ENCODE results near the gene TBC1D9.

TBC1D9 gene

DNA sequence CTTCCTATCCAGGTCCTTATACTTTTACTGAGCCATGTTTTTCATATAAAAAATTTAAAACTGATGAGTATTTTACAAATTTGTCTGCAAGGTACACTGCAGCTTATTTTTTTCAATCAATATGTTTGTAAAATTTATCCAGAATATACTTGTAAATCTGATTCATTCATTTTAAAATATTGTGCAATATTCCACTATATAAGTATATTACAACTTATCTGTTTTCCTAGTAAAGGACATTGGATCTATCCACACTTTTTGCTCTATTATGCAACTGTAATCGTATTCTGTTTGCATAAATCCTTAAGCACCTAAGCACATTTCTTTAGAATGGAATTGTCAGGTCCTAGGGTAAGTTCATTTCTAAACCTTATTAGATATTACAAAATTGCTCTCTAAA lies 49.5 kb downstream of the TBC1D9 start:
- Histone ChIP-seq H3K4me1 (ENCODE audit: insufficient read depth, low read length, severe bottlenecking) (peaks cover 8% of the 10 kb centered on the region), H3K79me2 (ENCODE audit: insufficient read depth, low read length) (no peaks in the 10 kb centered on the region), H2AFZ (ENCODE audit: low read length) (no peak overlapping the region), H4K20me1 (ENCODE audit: insufficient read depth, low read length) (no peaks in the 10 kb centered on the region), H3K27me3 (ENCODE audit: insufficient read depth, low read length) (no peaks in the 10 kb centered on the region), H3K4me2 (ENCODE audit: low read length) (no peak overlapping the region), H3K9ac (ENCODE audit: low read length) (no peak overlapping the region), H3K4me3 (ENCODE audit: low read depth, low read length, poor library complexity, severe bottlenecking) (no peak overlapping the region), H3K27ac (ENCODE audit: low read depth, low read length, poor library complexity, severe bottlenecking) (no peak overlapping the region), H3K36me3 (ENCODE audit: insufficient read depth, low read length) (no peaks in the 10 kb centered on the region; the same call in 1 of the 2 replicates), H3F3A (ENCODE audit: insufficient read depth, low read length) (no peaks in the 10 kb centered on the region), H3K9me2 (ENCODE audit: low read depth, low read length) (no peaks in the 10 kb centered on the region), H3K9me3 (ENCODE audit: low read length) (no peaks in the 10 kb centered on the region)
- TF ChIP-seq, protein P1, sequence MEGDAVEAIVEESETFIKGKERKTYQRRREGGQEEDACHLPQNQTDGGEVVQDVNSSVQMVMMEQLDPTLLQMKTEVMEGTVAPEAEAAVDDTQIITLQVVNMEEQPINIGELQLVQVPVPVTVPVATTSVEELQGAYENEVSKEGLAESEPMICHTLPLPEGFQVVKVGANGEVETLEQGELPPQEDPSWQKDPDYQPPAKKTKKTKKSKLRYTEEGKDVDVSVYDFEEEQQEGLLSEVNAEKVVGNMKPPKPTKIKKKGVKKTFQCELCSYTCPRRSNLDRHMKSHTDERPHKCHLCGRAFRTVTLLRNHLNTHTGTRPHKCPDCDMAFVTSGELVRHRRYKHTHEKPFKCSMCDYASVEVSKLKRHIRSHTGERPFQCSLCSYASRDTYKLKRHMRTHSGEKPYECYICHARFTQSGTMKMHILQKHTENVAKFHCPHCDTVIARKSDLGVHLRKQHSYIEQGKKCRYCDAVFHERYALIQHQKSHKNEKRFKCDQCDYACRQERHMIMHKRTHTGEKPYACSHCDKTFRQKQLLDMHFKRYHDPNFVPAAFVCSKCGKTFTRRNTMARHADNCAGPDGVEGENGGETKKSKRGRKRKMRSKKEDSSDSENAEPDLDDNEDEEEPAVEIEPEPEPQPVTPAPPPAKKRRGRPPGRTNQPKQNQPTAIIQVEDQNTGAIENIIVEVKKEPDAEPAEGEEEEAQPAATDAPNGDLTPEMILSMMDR (IDR thresholded peaks at IDR 0.05; ENCODE audit: low read length) = no peak
- TF ChIP-seq EZH2 (IDR thresholded peaks at IDR 0.05; ENCODE audit: borderline replicate concordance, low read length) = no peak

DNA sequence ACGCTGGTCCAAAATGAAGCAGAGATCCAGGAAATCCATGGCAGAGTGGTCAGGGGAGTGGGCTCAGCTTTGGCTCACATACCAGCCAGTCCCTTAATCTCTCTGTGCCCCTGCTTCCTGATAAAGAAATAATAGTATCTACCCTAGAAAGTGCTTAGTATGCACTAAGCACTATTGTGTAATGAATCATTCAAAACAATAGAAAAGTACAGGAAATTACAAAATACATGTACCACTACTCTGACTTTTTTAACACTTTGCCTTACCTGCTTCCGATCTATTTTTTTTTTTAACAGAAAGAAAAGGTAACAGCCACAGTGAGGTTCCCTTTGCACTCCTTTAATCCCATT lies 49.9 kb downstream of the TBC1D9 start:
- no peaks in the 10 kb centered on the region for H3F3A ChIP-seq (ENCODE audit: insufficient read depth, low read length)
- H3K4me3 ChIP-seq (ENCODE audit: low read depth, low read length, poor library complexity, severe bottlenecking) = no peak overlapping the region
- no peak for TF ChIP-seq EZH2 (IDR thresholded peaks at IDR 0.05; ENCODE audit: borderline replicate concordance, low read length)
- TF ChIP-seq, protein P1 (IDR thresholded peaks at IDR 0.05; ENCODE audit: low read length) = no peak
- H4K20me1 ChIP-seq (ENCODE audit: insufficient read depth, low read length) = no peaks in the 10 kb centered on the region
- H3K9ac ChIP-seq (ENCODE audit: low read length) = no peak overlapping the region
- no peaks in the 10 kb centered on the region for H3K79me2 ChIP-seq (ENCODE audit: insufficient read depth, low read length)
- H3K4me1 ChIP-seq (ENCODE audit: insufficient read depth, low read length, severe bottlenecking) = peaks cover 5% of the 10 kb centered on the region
- H3K9me3 ChIP-seq (ENCODE audit: low read length) = no peaks in the 10 kb centered on the region
- H3K27me3 ChIP-seq (ENCODE audit: insufficient read depth, low read length) = no peaks in the 10 kb centered on the region
- H3K9me2 ChIP-seq (ENCODE audit: low read depth, low read length) = no peaks in the 10 kb centered on the region
- H2AFZ ChIP-seq (ENCODE audit: low read length) = no peak overlapping the region
- no peaks in the 10 kb centered on the region; the same call in 1 of the 2 replicates for H3K36me3 ChIP-seq (ENCODE audit: insufficient read depth, low read length)
- H3K4me2 ChIP-seq (ENCODE audit: low read length) = no peak overlapping the region
- H3K27ac ChIP-seq (ENCODE audit: low read depth, low read length, poor library complexity, severe bottlenecking) = no peak overlapping the region

DNA sequence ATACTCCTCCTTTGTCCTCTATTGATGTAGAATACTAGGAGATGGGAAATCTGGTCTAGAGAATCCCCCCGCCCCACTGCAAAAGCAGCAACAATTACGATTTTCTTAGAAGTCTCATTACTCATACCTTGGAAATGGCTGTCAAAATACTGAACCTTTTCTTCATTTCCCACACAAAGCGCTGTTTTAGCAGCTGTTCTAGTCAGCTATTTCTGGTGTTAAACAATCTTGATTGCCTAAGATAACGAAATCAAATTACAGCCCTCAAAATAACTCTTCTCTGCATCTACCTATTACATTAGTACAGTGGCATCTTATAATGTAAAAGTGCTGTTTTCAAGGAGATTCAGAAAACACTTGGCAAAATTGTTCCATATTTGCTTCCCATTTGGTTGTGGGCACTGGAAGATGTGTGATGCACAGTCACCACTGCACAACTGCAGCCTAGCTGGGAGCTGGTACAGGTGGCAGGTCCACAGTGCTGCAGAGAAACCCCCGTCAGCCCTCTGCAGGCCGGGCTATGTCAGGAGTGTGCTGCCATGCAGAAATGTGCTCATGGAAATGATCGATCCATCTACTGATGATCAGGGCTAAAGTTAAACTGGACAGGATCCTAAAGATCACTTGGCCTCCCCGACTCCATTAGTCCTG lies 50.4 kb downstream of the TBC1D9 start:
- Histone ChIP-seq H3K36me3 (ENCODE audit: insufficient read depth, low read length) (no peaks in the 10 kb centered on the region; the same call in 1 of the 2 replicates), H3K79me2 (ENCODE audit: insufficient read depth, low read length) (no peaks in the 10 kb centered on the region), H4K20me1 (ENCODE audit: insufficient read depth, low read length) (no peaks in the 10 kb centered on the region), H3K9me2 (ENCODE audit: low read depth, low read length) (no peaks in the 10 kb centered on the region), H3K9me3 (ENCODE audit: low read length) (no peaks in the 10 kb centered on the region), H3K9ac (ENCODE audit: low read length) (no peak overlapping the region), H3K4me3 (ENCODE audit: low read depth, low read length, poor library complexity, severe bottlenecking) (no peak overlapping the region), H3K4me1 (ENCODE audit: insufficient read depth, low read length, severe bottlenecking) (peaks cover under 1% of the 10 kb centered on the region), H3K4me2 (ENCODE audit: low read length) (no peak overlapping the region), H2AFZ (ENCODE audit: low read length) (no peak overlapping the region), H3K27me3 (ENCODE audit: insufficient read depth, low read length) (no peaks in the 10 kb centered on the region), H3K27ac (ENCODE audit: low read depth, low read length, poor library complexity, severe bottlenecking) (no peak overlapping the region), H3F3A (ENCODE audit: insufficient read depth, low read length) (no peaks in the 10 kb centered on the region)
- TF ChIP-seq EZH2 (IDR thresholded peaks at IDR 0.05; ENCODE audit: borderline replicate concordance, low read length) = no peak
- TF ChIP-seq, protein P1 (IDR thresholded peaks at IDR 0.05; ENCODE audit: low read length) = no peak
